Lower lobe of right lung (tissue), 2 donors: Measurements from ENCODE around the gene LPP. TPM values are rescaled to one million over a fixed set of nuclear protein-coding genes. Genes with fewer than 3 reads are reported as not detected.

Experiments used
- ATAC-seq, 2 donors: fragments of 200-7000 bp; cut with Tn5 transposase; one replicate each; pipeline ENCODE4 v1.9.1; 2020 to 2022; ENCODE audit warnings: mild to moderate bottlenecking in 2 of 2, moderate library complexity in 2 of 2
- DNase-seq: peaks from one replicate; pipeline ENCODE4 v3.0.0-alpha.2; 2020
- H3K27ac ChIP-seq: fragments of 200-600 bp; one replicate; pipeline ENCODE4 v1.8.0; 2022
- H3K27me3 ChIP-seq: fragments of 200-600 bp; one replicate; pipeline ENCODE4 v1.8.0; 2022; ENCODE audit warnings: low read depth
- H3K36me3 ChIP-seq: fragments of 200-600 bp; one replicate; pipeline ENCODE4 v1.8.0; 2022; ENCODE audit warnings: mild to moderate bottlenecking
- H3K4me1 ChIP-seq: fragments of 200-600 bp; one replicate; pipeline ENCODE4 v1.8.0; 2022
- H3K4me3 ChIP-seq: fragments of 200-600 bp; one replicate; pipeline ENCODE4 v1.8.0; 2022; ENCODE audit warnings: mild to moderate bottlenecking
- H3K9me3 ChIP-seq: fragments of 200-600 bp; one replicate; pipeline ENCODE4 v1.8.0; 2022
- CTCF ChIP-seq: fragments of 200-600 bp; IDR thresholded peaks from one replicate; pipeline ENCODE4 v1.8.0; 2022; ENCODE audit warnings: antibody characterized with exemption, mild to moderate bottlenecking
- intact Hi-C: fragments of 100-400 bp; cut with DNase I; formaldehyde crosslinking; loops from one replicate; pipeline ENCODE4 v1.11.0; 2022
- total RNA-seq: library from RNA; stranded (reverse); fragmentation: NEBNext Ultra II Directional; extraction: Animal tissue kit (Norgen Biotek cat#: 25700); gene quantifications from one replicate; pipeline ENCODE4 v1.2.1, GENCODE V29; 2021
- donor health status: DM: no; HTN: yes; CAD: no; lungs with severe emphysema.

LPP gene
- total RNA-seq, 1 donor from 2014 or later = 180 TPM

DNA sequence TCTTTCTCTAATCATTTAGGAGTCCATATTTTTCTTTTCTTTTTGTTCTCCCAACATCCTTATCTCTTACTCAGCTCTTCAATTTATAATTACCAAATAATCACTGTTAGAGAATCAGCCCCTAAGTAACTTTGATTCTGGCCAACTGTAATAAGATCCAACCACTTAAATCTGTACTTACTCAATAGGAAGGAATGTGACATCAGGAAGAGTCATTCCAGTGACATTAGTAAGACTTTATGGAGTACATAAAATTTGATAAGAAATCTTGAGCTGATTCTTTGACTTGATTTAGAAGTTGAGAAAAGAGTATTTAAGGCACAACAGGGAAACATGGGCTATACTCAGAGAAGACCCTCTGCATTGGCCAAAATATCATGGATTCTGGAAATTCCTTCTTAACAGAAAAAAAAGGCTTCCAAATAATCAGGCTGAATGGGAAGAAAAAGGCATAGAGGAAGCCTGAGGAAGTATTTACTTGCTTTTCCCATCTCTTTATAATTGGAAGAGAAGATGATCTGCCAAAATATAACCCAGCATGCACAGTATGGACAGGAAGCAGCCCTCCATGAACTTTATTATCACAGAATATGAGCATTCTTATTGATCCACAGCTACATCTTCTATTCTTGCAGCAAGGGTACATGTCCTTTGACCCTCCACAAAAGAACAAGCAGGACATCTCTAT lies 728.1 kb downstream of the LPP start:
- no peak for TF ChIP-seq CTCF
- ATAC-seq (peak; percentile 51 to 81), DNase-seq (no peak)
- no peaks in the 10 kb centered on the region for H3K36me3 ChIP-seq
- intact Hi-C loops = no loop called here
- H3K27me3 ChIP-seq = no peaks in the 10 kb centered on the region
- H3K4me1 ChIP-seq = peaks cover 8% of the 10 kb centered on the region
- H3K27ac ChIP-seq = peak overlapping the region; percentile 3
- no peak overlapping the region for H3K4me3 ChIP-seq
- H3K9me3 ChIP-seq = no peaks in the 10 kb centered on the region

DNA sequence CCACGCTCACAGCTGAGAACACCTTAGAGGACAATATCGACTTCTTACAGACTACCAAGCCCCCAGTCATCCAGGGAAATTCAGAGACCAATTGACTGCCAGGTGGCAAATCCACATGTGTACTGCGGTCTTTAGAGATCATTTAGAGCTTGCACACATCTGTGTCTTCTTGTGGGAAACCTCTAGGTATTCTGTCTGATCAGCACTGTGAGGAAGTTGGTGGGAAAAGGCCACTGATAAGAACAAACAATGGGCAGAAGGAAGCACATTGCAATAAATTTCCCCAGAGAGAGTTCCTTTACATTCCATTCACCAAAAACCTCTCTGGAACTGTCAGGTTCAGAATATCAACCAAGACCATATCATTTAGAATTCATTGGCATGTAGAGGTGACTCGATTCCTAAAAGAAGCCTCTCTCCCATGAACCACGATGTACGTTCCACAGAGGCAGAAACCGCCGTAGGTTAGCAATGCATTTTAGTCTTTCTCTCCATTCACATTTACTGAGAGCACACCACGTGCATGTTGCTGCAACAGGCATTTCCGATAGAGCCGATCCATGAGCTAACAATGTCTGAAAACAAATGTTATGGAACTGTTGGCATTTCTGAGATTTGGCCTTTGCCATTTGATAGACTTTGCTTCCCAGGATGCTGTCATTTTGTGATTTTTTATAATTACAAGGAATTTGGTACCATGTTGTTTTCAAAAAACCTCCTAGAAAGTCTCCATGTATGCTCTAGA lies 730.5 kb downstream of the LPP start:
- Histone ChIP-seq H3K4me1 (peaks cover 8% of the 10 kb centered on the region), H3K4me3 (no peak overlapping the region), H3K36me3 (no peaks in the 10 kb centered on the region), H3K27me3 (no peaks in the 10 kb centered on the region), H3K27ac (no peak overlapping the region), H3K9me3 (no peaks in the 10 kb centered on the region)
- DNase-seq = no peak
- no peak for TF ChIP-seq CTCF
- no peak for ATAC-seq
- intact Hi-C loops = no loop called here

- DNase-seq (no peak), ATAC-seq (no peak)
- Histone ChIP-seq H3K4me1 (no peaks in the 10 kb centered on the region), H3K27me3 (no peaks in the 10 kb centered on the region), H3K9me3 (no peaks in the 10 kb centered on the region), H3K27ac (no peak overlapping the region), H3K36me3 (no peaks in the 10 kb centered on the region), H3K4me3 (no peak overlapping the region)
- intact Hi-C loops = no loop called here
- no peak for TF ChIP-seq CTCF
Measured at GRCh38 chr3:188888321-188889053, 734.5 kb downstream of the LPP start.

DNA sequence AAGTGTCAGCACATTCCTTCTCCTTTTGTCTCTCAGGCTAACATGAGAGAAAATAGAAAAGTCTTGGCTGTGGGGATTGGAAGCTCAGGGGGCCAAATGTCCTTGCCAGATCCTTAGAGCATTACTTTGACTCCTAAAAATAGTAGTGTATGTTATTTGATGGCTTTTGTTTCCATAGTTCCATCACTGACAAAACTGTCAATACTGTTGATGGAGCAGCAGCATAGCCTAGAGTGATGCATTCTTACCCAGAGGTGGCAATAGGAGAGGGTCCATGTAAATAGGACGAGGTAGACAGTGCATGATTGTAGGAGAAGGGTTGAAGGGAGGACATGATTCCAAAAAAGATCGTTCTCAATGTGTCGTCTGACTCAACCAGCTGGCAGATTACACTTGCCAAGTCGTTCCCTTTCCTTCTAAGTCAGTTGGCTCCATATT lies 735.1 kb downstream of the LPP start:
- TF ChIP-seq CTCF = no peak

DNA sequence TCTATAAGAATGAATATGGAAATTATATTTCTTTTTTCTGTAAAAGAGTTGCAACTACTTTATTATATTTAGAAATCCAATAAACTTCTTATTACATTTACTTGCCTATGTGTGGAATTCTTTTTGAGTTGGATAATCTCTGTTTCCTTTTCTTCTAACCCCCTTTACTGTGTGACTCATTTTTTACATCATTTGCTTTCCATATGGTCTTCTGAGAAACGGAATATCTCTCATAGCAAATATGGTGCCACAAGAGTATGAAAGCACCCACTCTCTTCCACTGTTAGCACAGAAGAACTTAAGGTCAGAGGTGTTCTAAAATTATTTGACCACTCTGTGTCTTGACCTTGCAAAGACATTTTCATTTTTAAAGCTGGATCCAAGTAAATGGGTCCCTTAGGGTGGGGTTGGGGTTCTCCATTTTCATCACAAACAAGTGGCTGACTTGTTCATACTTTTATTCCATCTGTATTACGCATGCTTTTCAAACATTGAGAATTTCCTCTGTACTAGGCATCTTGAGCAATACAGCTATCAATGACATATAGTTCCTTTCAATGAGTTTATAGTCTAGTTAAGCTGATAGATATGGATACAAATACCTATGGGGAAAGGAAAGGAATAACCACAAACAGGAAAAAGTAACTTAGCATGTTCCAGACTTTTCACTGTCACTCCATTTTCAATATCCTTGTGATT lies 736.8 kb downstream of the LPP start:
- H3K4me3 ChIP-seq = no peak overlapping the region
- H3K27ac ChIP-seq = no peak overlapping the region
- TF ChIP-seq CTCF = no peak
- ATAC-seq (no peak), DNase-seq (no peak)
- no peaks in the 10 kb centered on the region for H3K27me3 ChIP-seq
- intact Hi-C loops = no loop called here
- no peaks in the 10 kb centered on the region for H3K9me3 ChIP-seq
- no peaks in the 10 kb centered on the region for H3K36me3 ChIP-seq
- no peaks in the 10 kb centered on the region for H3K4me1 ChIP-seq

More for the DNA sequence above, 735.1 kb downstream of the LPP start:
- Histone ChIP-seq H3K27me3 (no peaks in the 10 kb centered on the region), H3K36me3 (no peaks in the 10 kb centered on the region), H3K4me3 (no peak overlapping the region), H3K27ac (no peak overlapping the region), H3K4me1 (no peaks in the 10 kb centered on the region), H3K9me3 (no peaks in the 10 kb centered on the region)
- intact Hi-C loops = no loop called here
- DNase-seq (no peak), ATAC-seq (peak in 1 of 2 donors; percentile 19)
